Epithelial cell of esophagus (primary cell): ENCODE data around the gene OPN3.
A peak's percentile ranks its signal among the peaks of the same experiment; 100 is the strongest.

ENCODE experiments used
- DNase-seq: peaks from one replicate; pipeline ENCODE4 v3.0.0; 2010; ENCODE audit warnings: low read depth
- H3K4me3 ChIP-seq: 2 replicates; pipeline ENCODE4 v1.5.1; 2011; ENCODE audit warnings: mild to moderate bottlenecking, low read length, control low read depth
- CTCF ChIP-seq: IDR thresholded peaks from 2 replicates; pipeline ENCODE4 v1.5.1; 2011; ENCODE audit warnings: low read depth, mild to moderate bottlenecking, low read length, control low read depth, inconsistent platforms; ENCODE audit not compliant: insufficient read depth; ENCODE audit errors: missing control alignments

OPN3 gene

GRCh38 chr1:241638909-241639622 is 1.1 kb downstream of the OPN3 start:
- no peak for TF ChIP-seq CTCF
- peak; percentile 24 for DNase-seq
- peak overlapping the region; percentile 93 for H3K4me3 ChIP-seq

GRCh38 chr1:241638099-241638682 is 2.0 kb downstream of the OPN3 start:
- H3K4me3 ChIP-seq: peak overlapping the region; percentile 93
- no peak for DNase-seq

GRCh38 chr1:241637604-241638003 is 2.6 kb downstream of the OPN3 start:
- peak overlapping the region; percentile 93 for H3K4me3 ChIP-seq
- no peak for TF ChIP-seq CTCF
- peak; percentile 48 for DNase-seq

More at GRCh38 chr1:241638099-241638682, 2.0 kb downstream of the OPN3 start:
- no peak for TF ChIP-seq CTCF

- H3K4me3 ChIP-seq: no peak overlapping the region
- peak; percentile 64 for DNase-seq
- no peak for TF ChIP-seq CTCF
These were observed 3.1 kb downstream of the OPN3 start for GRCh38 chr1:241637046-241637590.

- no peak for TF ChIP-seq CTCF
- H3K4me3 ChIP-seq: no peak overlapping the region
- no peak for DNase-seq
These were observed 3.9 kb downstream of the OPN3 start for GRCh38 chr1:241636291-241636690.

GRCh38 chr1:241635556-241636152 is 4.5 kb downstream of the OPN3 start:
- no peak for TF ChIP-seq CTCF
- no peak overlapping the region for H3K4me3 ChIP-seq
- no peak for DNase-seq
